AG04449 (cell line): ENCODE results near the gene KLHL29.

Source experiments
- CTCF ChIA-PET: fragments of 350-600 bp; formaldehyde crosslinking; extraction: SDS; loops from one replicate; lab custom pipeline; 2021; ENCODE audit warnings: antibody characterized with exemption; lab: Yijun Ruan, JAX
- POLR2A ChIA-PET: fragments of 400-600, 350-600 bp; formaldehyde crosslinking; extraction: SDS; loops from one replicate; lab custom pipeline; 2020; ENCODE audit warnings: antibody characterized with exemption, inconsistent platforms; lab: Yijun Ruan, JAX
- DNase-seq: peaks from one replicate; pipeline ENCODE4 v3.0.0-alpha.2; 2010; ENCODE audit warnings: low read depth, low spot score
- H3K4me3 ChIP-seq: 2 replicates; pipeline ENCODE4 v1.5.1; 2011; ENCODE audit warnings: low read depth, mild to moderate bottlenecking, control low read depth, low read length
- TF ChIP-seq, protein P1 (sequence below): IDR thresholded peaks from one replicate; pipeline ENCODE4 v1.5.1; 2011; ENCODE audit warnings: mild to moderate bottlenecking, moderate library complexity, low read length, control low read depth, inconsistent platforms; ENCODE audit not compliant: insufficient read depth; ENCODE audit errors: missing control alignments

KLHL29 gene

DNA sequence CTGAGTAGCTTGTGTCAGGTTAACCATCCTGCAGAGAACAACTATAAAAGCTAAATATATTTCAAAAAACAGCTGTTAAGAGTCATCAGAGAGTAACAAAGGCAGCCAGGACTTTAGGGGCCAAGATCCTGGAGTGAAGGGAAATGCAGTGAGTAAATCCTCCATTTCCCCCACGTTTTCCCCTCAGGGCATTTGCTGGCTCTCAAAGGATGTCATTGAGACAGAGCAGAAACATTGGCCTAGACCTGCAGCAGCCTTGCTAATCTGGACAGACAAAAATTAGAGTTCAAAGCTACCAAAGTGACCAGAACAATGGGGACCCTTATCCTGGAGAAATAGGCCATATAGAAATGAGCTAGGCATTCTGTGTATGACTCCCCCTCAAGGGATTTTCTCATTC lies 21.1 kb upstream of the KLHL29 start:
- no peak overlapping the region for H3K4me3 ChIP-seq
- CTCF ChIA-PET, result interaction anchor here (5.2 kb wide), 1 partner anchor 12 kb away, joined by 33 read pairs; no protein-coding TSS in a partner anchor
- TF ChIP-seq, protein P1, sequence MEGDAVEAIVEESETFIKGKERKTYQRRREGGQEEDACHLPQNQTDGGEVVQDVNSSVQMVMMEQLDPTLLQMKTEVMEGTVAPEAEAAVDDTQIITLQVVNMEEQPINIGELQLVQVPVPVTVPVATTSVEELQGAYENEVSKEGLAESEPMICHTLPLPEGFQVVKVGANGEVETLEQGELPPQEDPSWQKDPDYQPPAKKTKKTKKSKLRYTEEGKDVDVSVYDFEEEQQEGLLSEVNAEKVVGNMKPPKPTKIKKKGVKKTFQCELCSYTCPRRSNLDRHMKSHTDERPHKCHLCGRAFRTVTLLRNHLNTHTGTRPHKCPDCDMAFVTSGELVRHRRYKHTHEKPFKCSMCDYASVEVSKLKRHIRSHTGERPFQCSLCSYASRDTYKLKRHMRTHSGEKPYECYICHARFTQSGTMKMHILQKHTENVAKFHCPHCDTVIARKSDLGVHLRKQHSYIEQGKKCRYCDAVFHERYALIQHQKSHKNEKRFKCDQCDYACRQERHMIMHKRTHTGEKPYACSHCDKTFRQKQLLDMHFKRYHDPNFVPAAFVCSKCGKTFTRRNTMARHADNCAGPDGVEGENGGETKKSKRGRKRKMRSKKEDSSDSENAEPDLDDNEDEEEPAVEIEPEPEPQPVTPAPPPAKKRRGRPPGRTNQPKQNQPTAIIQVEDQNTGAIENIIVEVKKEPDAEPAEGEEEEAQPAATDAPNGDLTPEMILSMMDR, result no peak
- POLR2A ChIA-PET, result no interaction called here
- DNase-seq, result no peak

- no peak overlapping the region for H3K4me3 ChIP-seq
- DNase-seq, result no peak
- POLR2A ChIA-PET, result no interaction called here
- TF ChIP-seq, protein P1, result no peak
- CTCF ChIA-PET, result no interaction called here
Measured at GRCh38 chr2:23366720-23367119, 18.3 kb upstream of the KLHL29 start.

DNA sequence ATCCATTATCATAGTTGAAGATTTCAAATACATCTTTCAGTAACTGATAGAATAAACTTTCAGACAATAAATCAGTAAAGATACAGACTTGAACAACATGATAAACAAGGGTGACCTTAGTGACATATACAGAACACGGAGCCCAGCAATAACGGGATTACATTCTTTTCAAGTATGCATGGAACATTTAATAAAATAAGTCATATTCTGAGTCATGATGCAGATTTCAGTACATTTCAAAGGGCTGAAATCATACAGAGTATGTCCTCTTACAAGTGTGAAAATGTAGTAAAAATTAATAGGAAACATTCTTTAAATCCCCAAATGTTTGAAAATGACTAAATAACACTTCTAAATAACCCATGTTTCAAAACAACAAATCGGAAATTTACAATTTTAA lies 17.2 kb upstream of the KLHL29 start:
- TF ChIP-seq, protein P1, result no peak
- CTCF ChIA-PET, result interaction anchor here (0.8 kb wide), 1 partner anchor 17 kb away, joined by 3 read pairs; no protein-coding TSS in a partner anchor
- H3K4me3 ChIP-seq, result no peak overlapping the region
- POLR2A ChIA-PET, result no interaction called here
- no peak for DNase-seq

- no peak overlapping the region for H3K4me3 ChIP-seq
- POLR2A ChIA-PET, result no interaction called here
- CTCF ChIA-PET, result interaction anchor here (1.4 kb wide), 1 partner anchor 23 kb away, joined by 3 read pairs; no protein-coding TSS in a partner anchor
- TF ChIP-seq, protein P1, result no peak
- no peak for DNase-seq
Measured at GRCh38 chr2:23373666-23374065, 11.3 kb upstream of the KLHL29 start.

DNA sequence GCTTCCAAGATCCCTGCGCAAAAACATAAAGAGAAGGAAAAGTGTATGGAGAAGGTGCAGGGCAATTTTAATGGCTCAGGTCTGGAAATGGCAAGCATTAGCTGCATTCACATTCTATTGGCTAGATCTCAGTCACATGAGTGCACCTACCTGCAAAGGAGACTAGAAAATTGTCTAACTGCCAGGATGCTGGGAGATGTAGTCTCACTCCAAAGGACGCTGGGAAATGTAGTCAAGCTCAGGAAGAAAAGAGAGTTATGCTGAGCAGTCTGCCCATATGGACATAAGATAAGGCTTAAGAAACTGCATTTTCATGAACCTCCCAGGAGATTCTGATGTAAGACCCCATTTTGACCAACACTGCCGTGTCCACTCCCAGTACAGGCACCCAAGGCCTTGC lies 9.5 kb upstream of the KLHL29 start:
- POLR2A ChIA-PET, result no interaction called here
- CTCF ChIA-PET, result interaction anchor here (1.2 to 1.5 kb wide), 3 partner anchors 20 to 384 kb away, joined by 3 to 4 read pairs (median 4); no protein-coding TSS in a partner anchor
- H3K4me3 ChIP-seq, result no peak overlapping the region

GRCh38 chr2:23376075-23376474 lies 8.9 kb upstream of the KLHL29 start:
- H3K4me3 ChIP-seq, result no peak overlapping the region
- no peak for DNase-seq
- TF ChIP-seq, protein P1, result no peak
- ChIA-PET CTCF (interaction anchor here (1.5 kb wide), 1 partner anchor 24 kb away, joined by 3 read pairs; no protein-coding TSS in a partner anchor), POLR2A (no interaction called here)

More for the DNA sequence above, 9.5 kb upstream of the KLHL29 start:
- TF ChIP-seq, protein P1, result no peak
- DNase-seq, result no peak
